Osteoblast (primary cell): ENCODE data around the gene DCAKD. TPM values are rescaled to one million over a fixed set of nuclear protein-coding genes. Genes with fewer than 3 reads are reported as not detected.

Experiments used
- DNase-seq: peaks from one replicate; pipeline ENCODE4 v3.0.0; 2011; ENCODE audit warnings: low spot score, mixed read lengths; ENCODE audit not compliant: insufficient read length; ENCODE audit errors: missing footprints
- H2AFZ ChIP-seq: 2 replicates; pipeline ENCODE4 v1.6.0; 2011; ENCODE audit warnings: mild to moderate bottlenecking, low read length
- H3K27ac ChIP-seq: 2 replicates; pipeline ENCODE4 v1.5.1; 2011; ENCODE audit warnings: mild to moderate bottlenecking, low read depth, low read length, moderate library complexity
- H3K27me3 ChIP-seq: 2 replicates; pipeline ENCODE4 v1.6.0; 2012; ENCODE audit warnings: mild to moderate bottlenecking, control low read depth, inconsistent platforms, low read length, moderate library complexity; ENCODE audit not compliant: insufficient read depth
- H3K36me3 ChIP-seq: 2 replicates; pipeline ENCODE4 v1.5.1; 2011; ENCODE audit warnings: mild to moderate bottlenecking, low read length, control low read depth, moderate library complexity; ENCODE audit not compliant: insufficient read depth
- H3K4me1 ChIP-seq: 2 replicates; pipeline ENCODE4 v1.5.1; 2011; ENCODE audit warnings: mild to moderate bottlenecking, low read length, control low read depth, moderate library complexity; ENCODE audit not compliant: insufficient read depth
- H3K4me2 ChIP-seq: 2 replicates; pipeline ENCODE4 v1.6.0; 2011; ENCODE audit warnings: mild to moderate bottlenecking, low read length; ENCODE audit not compliant: insufficient read depth
- H3K4me3 ChIP-seq: fragments of 200-600 bp; sonication (generic); 3 replicates; pipeline ENCODE4 v1.5.1; 2012; ENCODE audit warnings: mild to moderate bottlenecking, low read length, inconsistent platforms; ENCODE audit not compliant: insufficient read depth
- H3K79me2 ChIP-seq: 2 replicates; pipeline ENCODE4 v1.6.0; 2012; ENCODE audit warnings: mild to moderate bottlenecking, low read length, control low read depth, inconsistent platforms; ENCODE audit not compliant: insufficient read depth
- H3K9me3 ChIP-seq: 2 replicates; pipeline ENCODE4 v1.5.1; 2011; ENCODE audit warnings: low read depth, low read length, control low read depth
- H4K20me1 ChIP-seq: 2 replicates; pipeline ENCODE4 v1.6.0; 2012; ENCODE audit warnings: mild to moderate bottlenecking, low read length, control low read depth; ENCODE audit not compliant: insufficient read depth
- total RNA-seq: library from RNA; depleted of rRNA; stranded (reverse); fragments of >200 nt; gene quantifications from 2 replicates; pipeline ENCODE4 v1.2.3, GENCODE V29; 2012
- TF ChIP-seq, protein P1 (sequence below): IDR thresholded peaks from 2 replicates; pipeline ENCODE4 v1.5.1; 2011; ENCODE audit warnings: mild to moderate bottlenecking, low read depth, low read length, moderate library complexity; ENCODE audit errors: extremely low read depth

Gene DCAKD
- total RNA-seq, 1 donor = 39.1 TPM

DNA sequence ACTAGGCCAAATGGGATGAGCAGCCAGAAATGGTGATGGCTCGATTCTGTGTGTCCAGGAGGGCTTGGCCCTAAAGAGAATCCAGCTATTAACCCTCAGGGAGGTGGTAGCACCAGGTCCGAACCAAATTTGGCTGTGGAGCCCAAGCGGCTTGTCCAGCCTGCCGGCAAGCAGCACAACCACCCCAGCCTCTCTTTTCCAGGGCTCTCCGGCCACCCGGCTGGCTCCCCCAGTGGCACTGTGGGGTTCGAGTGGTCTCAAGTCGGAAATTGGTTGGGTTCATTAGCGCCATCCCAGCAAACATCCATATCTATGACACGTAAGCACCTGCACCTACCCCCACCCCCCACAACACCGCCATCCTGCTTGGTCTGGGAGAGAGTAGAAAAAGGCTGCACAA, 45.5 kb upstream of the DCAKD start:
- no peak for DNase-seq
- TF ChIP-seq, protein P1, sequence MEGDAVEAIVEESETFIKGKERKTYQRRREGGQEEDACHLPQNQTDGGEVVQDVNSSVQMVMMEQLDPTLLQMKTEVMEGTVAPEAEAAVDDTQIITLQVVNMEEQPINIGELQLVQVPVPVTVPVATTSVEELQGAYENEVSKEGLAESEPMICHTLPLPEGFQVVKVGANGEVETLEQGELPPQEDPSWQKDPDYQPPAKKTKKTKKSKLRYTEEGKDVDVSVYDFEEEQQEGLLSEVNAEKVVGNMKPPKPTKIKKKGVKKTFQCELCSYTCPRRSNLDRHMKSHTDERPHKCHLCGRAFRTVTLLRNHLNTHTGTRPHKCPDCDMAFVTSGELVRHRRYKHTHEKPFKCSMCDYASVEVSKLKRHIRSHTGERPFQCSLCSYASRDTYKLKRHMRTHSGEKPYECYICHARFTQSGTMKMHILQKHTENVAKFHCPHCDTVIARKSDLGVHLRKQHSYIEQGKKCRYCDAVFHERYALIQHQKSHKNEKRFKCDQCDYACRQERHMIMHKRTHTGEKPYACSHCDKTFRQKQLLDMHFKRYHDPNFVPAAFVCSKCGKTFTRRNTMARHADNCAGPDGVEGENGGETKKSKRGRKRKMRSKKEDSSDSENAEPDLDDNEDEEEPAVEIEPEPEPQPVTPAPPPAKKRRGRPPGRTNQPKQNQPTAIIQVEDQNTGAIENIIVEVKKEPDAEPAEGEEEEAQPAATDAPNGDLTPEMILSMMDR = no peak
- Histone ChIP-seq H3K4me3 (no peak overlapping the region), H3K79me2 (peaks cover 8% of the 10 kb centered on the region), H2AFZ (no peak overlapping the region), H3K4me1 (peaks cover 28% of the 10 kb centered on the region), H3K4me2 (no peak overlapping the region), H3K9me3 (no peaks in the 10 kb centered on the region), H3K36me3 (peaks cover 63% of the 10 kb centered on the region), H4K20me1 (peaks cover 2% of the 10 kb centered on the region), H3K27me3 (no peaks in the 10 kb centered on the region), H3K27ac (no peak overlapping the region)

DNA sequence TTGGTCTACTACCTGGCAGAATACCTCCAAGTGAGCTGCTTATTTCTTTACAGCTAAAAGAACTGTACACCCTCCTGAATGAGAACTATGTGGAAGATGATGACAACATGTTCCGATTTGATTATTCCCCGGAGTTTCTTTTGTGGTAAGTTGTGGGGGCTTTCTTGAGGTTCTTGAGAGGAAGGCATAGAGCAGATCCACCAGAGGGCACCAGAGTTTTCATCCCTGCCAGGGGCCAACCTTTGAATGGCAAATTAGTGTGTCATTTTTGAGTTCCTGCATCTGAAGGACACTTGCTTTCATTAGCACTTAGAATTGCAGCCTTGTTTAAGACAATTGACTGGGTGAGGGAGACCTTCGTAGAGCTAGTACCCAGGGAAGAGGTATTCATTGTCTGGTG, 44.7 kb upstream of the DCAKD start:
- peaks cover 30% of the 10 kb centered on the region for H3K4me1 ChIP-seq
- H3K79me2 ChIP-seq = peaks cover 11% of the 10 kb centered on the region
- H3K36me3 ChIP-seq = peaks cover 65% of the 10 kb centered on the region
- TF ChIP-seq, protein P1 = peak; percentile 75
- no peaks in the 10 kb centered on the region for H3K27me3 ChIP-seq
- no peak overlapping the region for H2AFZ ChIP-seq
- no peak overlapping the region for H3K4me3 ChIP-seq
- H3K4me2 ChIP-seq = no peak overlapping the region
- H3K27ac ChIP-seq = no peak overlapping the region
- peak; percentile 87 for DNase-seq
- no peaks in the 10 kb centered on the region for H3K9me3 ChIP-seq
- peaks cover 2% of the 10 kb centered on the region for H4K20me1 ChIP-seq

DNA sequence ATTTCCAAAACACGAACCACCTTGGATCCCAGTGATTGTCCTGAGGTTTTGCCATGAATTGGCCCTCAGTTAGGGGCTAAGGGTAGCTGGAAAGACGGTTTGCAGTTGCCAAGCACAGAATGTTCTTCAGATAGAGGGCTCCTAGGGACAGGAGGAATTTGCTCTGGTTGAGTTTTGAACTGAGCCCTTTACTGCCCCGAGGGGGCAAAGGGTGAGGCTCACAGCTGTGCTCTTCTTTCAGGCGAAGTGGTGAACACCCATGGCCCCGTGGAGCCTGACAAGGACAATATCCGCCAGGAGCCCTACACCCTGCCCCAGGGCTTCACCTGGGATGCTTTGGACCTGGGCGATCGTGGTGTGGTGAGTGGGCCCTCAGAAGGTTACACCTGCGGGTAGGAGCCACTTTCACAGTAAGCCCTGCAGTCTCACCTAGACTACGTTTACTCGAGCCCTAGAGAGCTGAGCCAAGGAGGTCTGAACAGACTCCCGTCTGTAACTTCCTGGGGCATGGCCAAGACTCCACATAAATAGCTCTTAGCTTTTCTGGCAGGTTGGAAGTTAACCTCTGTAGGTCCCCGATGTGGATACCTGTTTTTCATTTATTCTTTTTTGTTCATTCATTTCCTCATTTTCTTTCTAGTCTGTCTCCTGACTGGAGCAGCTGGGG, 42.1 kb upstream of the DCAKD start:
- H3K36me3 ChIP-seq = peaks cover 72% of the 10 kb centered on the region
- no peaks in the 10 kb centered on the region for H3K9me3 ChIP-seq
- H3K27me3 ChIP-seq = no peaks in the 10 kb centered on the region
- H3K27ac ChIP-seq = peak overlapping the region; percentile 96
- no peak overlapping the region for H3K4me3 ChIP-seq
- DNase-seq = peak; percentile 73
- peaks cover 36% of the 10 kb centered on the region for H3K4me1 ChIP-seq
- H3K4me2 ChIP-seq = peak overlapping the region; percentile 44
- H2AFZ ChIP-seq = peak overlapping the region; percentile 44
- H3K79me2 ChIP-seq = peaks cover 26% of the 10 kb centered on the region
- H4K20me1 ChIP-seq = no peaks in the 10 kb centered on the region
- TF ChIP-seq, protein P1 = no peak

- H3K4me1 ChIP-seq = peaks cover 38% of the 10 kb centered on the region
- no peaks in the 10 kb centered on the region for H3K9me3 ChIP-seq
- H2AFZ ChIP-seq = peak overlapping the region; percentile 44
- no peaks in the 10 kb centered on the region for H3K27me3 ChIP-seq
- peak; percentile 99 for DNase-seq
- peaks cover 20% of the 10 kb centered on the region for H3K79me2 ChIP-seq
- no peak overlapping the region for H3K4me3 ChIP-seq
- H3K36me3 ChIP-seq = peaks cover 70% of the 10 kb centered on the region
- TF ChIP-seq, protein P1 = no peak
- H3K27ac ChIP-seq = peak overlapping the region; percentile 96
- H3K4me2 ChIP-seq = peak overlapping the region; percentile 55
- H4K20me1 ChIP-seq = no peaks in the 10 kb centered on the region
These were observed 41.5 kb upstream of the DCAKD start for GRCh38 chr17:45092911-45093430.
